Fibroblast of lung (primary cell): ENCODE data around the gene SLC17A2.

Source experiments
- EZH2 ChIP-seq: IDR thresholded peaks from 2 replicates; pipeline ENCODE4 v1.5.1; 2012; ENCODE audit warnings: low read length, control low read depth, mild to moderate bottlenecking; ENCODE audit errors: missing control alignments
- TF ChIP-seq, protein P1 (sequence below), 2 donors: IDR thresholded peaks in 1 of 2; conservative IDR thresholded peaks in 1 of 2; 1 replicate in 1 of 2; 2 replicates in 1 of 2; pipeline ENCODE4 v1.5.1; 2011 to 2012; ENCODE audit warnings: low read length in 2 of 2, control low read depth in 1 of 2, inconsistent platforms in 1 of 2, low read depth in 1 of 2, mild to moderate bottlenecking in 1 of 2

DNA sequence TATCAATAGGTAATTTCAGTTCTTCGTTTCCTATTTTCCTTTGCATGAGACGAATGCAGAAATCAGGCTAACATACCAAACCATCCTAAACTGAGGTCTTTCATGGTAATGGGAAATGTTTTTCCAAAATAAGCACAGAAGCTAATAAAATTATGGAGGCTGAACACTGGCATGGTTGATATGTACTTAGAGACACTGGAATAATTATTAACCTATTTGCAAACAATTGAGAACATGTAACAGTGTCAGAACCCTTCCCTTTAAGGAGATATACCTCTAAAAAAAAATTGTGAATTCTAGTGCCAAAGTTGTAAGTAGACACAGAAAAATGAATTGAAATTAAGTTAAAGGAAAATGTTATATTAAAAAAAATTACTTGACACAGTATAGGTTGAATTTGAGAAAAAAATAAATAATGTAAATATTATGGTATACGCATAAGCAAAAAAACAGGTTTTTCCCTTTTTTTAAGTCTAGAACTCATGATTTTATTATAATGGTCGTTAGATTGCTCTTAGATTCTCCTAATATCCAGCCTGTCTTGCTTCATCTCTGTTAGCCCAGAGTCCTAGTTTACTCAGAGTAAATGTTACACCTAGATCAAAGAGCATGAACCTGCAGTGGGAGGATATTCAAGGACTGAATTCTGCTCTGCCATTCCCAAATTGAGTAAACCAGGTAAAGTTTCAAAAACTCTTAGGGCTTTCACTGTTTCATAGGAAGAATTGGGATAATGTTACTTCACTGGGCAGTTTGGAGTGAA, 1.7 kb downstream of the SLC17A2 start:
- TF ChIP-seq, protein P1, sequence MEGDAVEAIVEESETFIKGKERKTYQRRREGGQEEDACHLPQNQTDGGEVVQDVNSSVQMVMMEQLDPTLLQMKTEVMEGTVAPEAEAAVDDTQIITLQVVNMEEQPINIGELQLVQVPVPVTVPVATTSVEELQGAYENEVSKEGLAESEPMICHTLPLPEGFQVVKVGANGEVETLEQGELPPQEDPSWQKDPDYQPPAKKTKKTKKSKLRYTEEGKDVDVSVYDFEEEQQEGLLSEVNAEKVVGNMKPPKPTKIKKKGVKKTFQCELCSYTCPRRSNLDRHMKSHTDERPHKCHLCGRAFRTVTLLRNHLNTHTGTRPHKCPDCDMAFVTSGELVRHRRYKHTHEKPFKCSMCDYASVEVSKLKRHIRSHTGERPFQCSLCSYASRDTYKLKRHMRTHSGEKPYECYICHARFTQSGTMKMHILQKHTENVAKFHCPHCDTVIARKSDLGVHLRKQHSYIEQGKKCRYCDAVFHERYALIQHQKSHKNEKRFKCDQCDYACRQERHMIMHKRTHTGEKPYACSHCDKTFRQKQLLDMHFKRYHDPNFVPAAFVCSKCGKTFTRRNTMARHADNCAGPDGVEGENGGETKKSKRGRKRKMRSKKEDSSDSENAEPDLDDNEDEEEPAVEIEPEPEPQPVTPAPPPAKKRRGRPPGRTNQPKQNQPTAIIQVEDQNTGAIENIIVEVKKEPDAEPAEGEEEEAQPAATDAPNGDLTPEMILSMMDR (conservative IDR thresholded peaks at IDR 0.05 in 1 of 2, IDR thresholded peaks at IDR 0.05 in 1 of 2; ENCODE audit: low read depth in 1 of 2, low read length in 2 of 2), result no peak
- no peak for TF ChIP-seq EZH2
